NCI-H774 (cell line): ENCODE data around the gene TCEANC2.
A peak's percentile ranks its signal among the peaks of the same experiment; 100 is the strongest.
"Not testable (repeated sequence)": the region's sequence is repeated elsewhere in the genome, so short reads cannot be mapped to it uniquely, and the experiment has no call there.

Experiments used
- DNase-seq: peaks from one replicate; lab custom pipeline; 2025; lab: John Stamatoyannopoulos, UW

TCEANC2 gene

GRCh38 chr1:54027848-54028247 lies 25.6 kb upstream of the TCEANC2 start:
- no peak for DNase-seq

- no peak for DNase-seq
These were observed 24.8 kb upstream of the TCEANC2 start for GRCh38 chr1:54028306-54029251.

GRCh38 chr1:54037476-54037875 lies 15.9 kb upstream of the TCEANC2 start:
- DNase-seq: no peak

GRCh38 chr1:54041806-54042205 lies 11.6 kb upstream of the TCEANC2 start:
- no peak for DNase-seq

- no peak for DNase-seq
These were observed 7.9 kb upstream of the TCEANC2 start for GRCh38 chr1:54045496-54045895.

- peak; percentile 36 for DNase-seq
These were observed 6.6 kb upstream of the TCEANC2 start for GRCh38 chr1:54046671-54047383.

GRCh38 chr1:54047384-54048305 lies 5.8 kb upstream of the TCEANC2 start:
- peak; percentile 6 for DNase-seq

GRCh38 chr1:54050435-54050834 lies 3.0 kb upstream of the TCEANC2 start:
- DNase-seq: not testable (repeated sequence)

- no peak for DNase-seq
These were observed 1.4 kb upstream of the TCEANC2 start for GRCh38 chr1:54051933-54052430.

GRCh38 chr1:54052431-54052933 lies 926 bp upstream of the TCEANC2 start:
- DNase-seq: peak; percentile 37

GRCh38 chr1:54053745-54054437 lies 483 bp downstream of the TCEANC2 start:
- no peak for DNase-seq

GRCh38 chr1:54054438-54054749 lies 986 bp downstream of the TCEANC2 start:
- DNase-seq: no peak

- no peak for DNase-seq
These were observed 10.9 kb downstream of the TCEANC2 start for GRCh38 chr1:54064299-54064698.

GRCh38 chr1:54069791-54070170 lies 16.4 kb downstream of the TCEANC2 start:
- no peak for DNase-seq

GRCh38 chr1:54070171-54070837 lies 16.9 kb downstream of the TCEANC2 start:
- peak; percentile 16 for DNase-seq

- DNase-seq: no peak
These were observed 24.0 kb downstream of the TCEANC2 start for GRCh38 chr1:54077359-54077758.

GRCh38 chr1:54080598-54081049 lies 27.2 kb downstream of the TCEANC2 start:
- no peak for DNase-seq

GRCh38 chr1:54081306-54082270 lies 28.2 kb downstream of the TCEANC2 start:
- peak; percentile 72 for DNase-seq

GRCh38 chr1:54084794-54085193 lies 31.4 kb downstream of the TCEANC2 start:
- DNase-seq: no peak
